Endothelial cell of umbilical vein (primary cell): ENCODE data around the gene S100Z. TPM values are rescaled to one million over a fixed set of nuclear protein-coding genes. Genes with fewer than 3 reads are reported as not detected.

ENCODE experiments used
- BruUV-seq: library from RNA; stranded (reverse); fragments of 400-500 nt; replicated peaks from 2 replicates; lab custom pipeline; 2021; lab: Mats Ljungman, UMichigan
- CTCF ChIA-PET: fragments of 300-600, 350-600 bp; sonication (Branson Sonifier 250); formaldehyde crosslinking; loops from one replicate; lab custom pipeline; 2021; ENCODE audit warnings: antibody characterized with exemption, inconsistent platforms; lab: Charles Lee
- POLR2A ChIA-PET: fragments of 300-600, 350-600 bp; sonication (Branson Sonifier 250); formaldehyde crosslinking; loops from one replicate; lab custom pipeline; 2021; ENCODE audit warnings: antibody characterized with exemption, inconsistent platforms; lab: Charles Lee
- DNase-seq: peaks from one replicate; pipeline ENCODE4 v3.0.0-alpha.2; 2011; ENCODE audit warnings: low read depth, low spot score
- FAIRE-seq: peaks from 2 replicates; lab custom pipeline; 2011; peaks lifted over from hg19 to GRCh38; lab: Jason Lieb, UNC
- H2AFZ ChIP-seq: 2 replicates; pipeline ENCODE4 v1.6.0; 2012; ENCODE audit warnings: low read depth, low read length, control low read depth, inconsistent platforms
- H3K27ac ChIP-seq: 2 replicates; pipeline ENCODE4 v1.5.1; 2011; ENCODE audit warnings: low read depth, mild to moderate bottlenecking, control low read depth, low read length, moderate library complexity; ENCODE audit not compliant: insufficient read depth
- H3K27me3 ChIP-seq, 2 experiments: 2 replicates each; pipeline versions ENCODE4 v1.6.0 to v1.6.1; 2011; ENCODE audit warnings: low read length in 2 of 2, mixed read lengths in 1 of 2; ENCODE audit not compliant: control insufficient read depth in 2 of 2, insufficient read depth in 2 of 2
- H3K36me3 ChIP-seq, 2 experiments: 2 replicates in 1 of 2; 3 replicates in 1 of 2; pipeline ENCODE4 v1.5.1; 2011; ENCODE audit warnings: low read length in 2 of 2, mild to moderate bottlenecking in 1 of 2, moderate library complexity in 1 of 2; ENCODE audit not compliant: control insufficient read depth in 2 of 2, insufficient read depth in 2 of 2; ENCODE audit errors: extremely low read depth in 1 of 2
- H3K4me1 ChIP-seq: 3 replicates; pipeline ENCODE4 v1.5.1; 2011; ENCODE audit warnings: mild to moderate bottlenecking, low read length; ENCODE audit not compliant: control insufficient read depth, insufficient read depth; ENCODE audit errors: extremely low read depth
- H3K4me2 ChIP-seq: 2 replicates; pipeline ENCODE4 v1.6.1; 2011; ENCODE audit warnings: low read length, control low read depth, mixed read lengths; ENCODE audit not compliant: insufficient read depth
- H3K4me3 ChIP-seq, 3 experiments: fragments of 200-600 bp in 1 of 3; sonication (generic), shearing (Covaris generic) in 1 of 3; replicated peaks in 1 of 3; 2 replicates each; pipeline ENCODE4 v1.5.1; 2011 to 2016; ENCODE audit warnings: control low read depth in 3 of 3, low read length in 3 of 3, mild to moderate bottlenecking in 2 of 3, inconsistent platforms in 1 of 3, low read depth in 1 of 3, moderate library complexity in 1 of 3; ENCODE audit not compliant: insufficient read depth in 1 of 3
- H3K79me2 ChIP-seq: 2 replicates; pipeline ENCODE4 v1.6.0; 2012; ENCODE audit warnings: low read length, inconsistent platforms; ENCODE audit not compliant: control insufficient read depth, insufficient read depth
- H3K9ac ChIP-seq: replicated peaks from 2 replicates; pipeline ENCODE3; 2011; ENCODE audit warnings: low read length, control low read depth; ENCODE audit not compliant: insufficient read depth; ENCODE audit errors: extremely low read depth
- H3K9me1 ChIP-seq: replicated peaks from 3 replicates; pipeline ENCODE4 v1.6.0; 2011; ENCODE audit warnings: mild to moderate bottlenecking, low read length; ENCODE audit not compliant: control insufficient read depth, insufficient read depth; ENCODE audit errors: extremely low read depth
- H3K9me3 ChIP-seq: replicated peaks from 2 replicates; pipeline ENCODE4 v1.5.1; 2012; ENCODE audit warnings: low read length, inconsistent platforms; ENCODE audit not compliant: control insufficient read depth, insufficient read depth
- H4K20me1 ChIP-seq: replicated peaks from 2 replicates; pipeline ENCODE3; 2011; ENCODE audit warnings: mild to moderate bottlenecking, low read length; ENCODE audit not compliant: control insufficient read depth, insufficient read depth; ENCODE audit errors: extremely low read depth
- CTCF ChIP-seq, 2 donors: IDR thresholded peaks; 1 replicate in 1 of 2; 2 replicates in 1 of 2; pipeline ENCODE4 v1.5.1; 2011; ENCODE audit warnings: low read length in 2 of 2, mild to moderate bottlenecking in 2 of 2, moderate library complexity in 2 of 2, control low read depth in 1 of 2, inconsistent platforms in 1 of 2, low read depth in 1 of 2; ENCODE audit not compliant: insufficient read depth in 1 of 2; ENCODE audit errors: extremely low read depth in 1 of 2
- EZH2 ChIP-seq: IDR thresholded peaks from 2 replicates; pipeline ENCODE4 v1.6.1; 2012; ENCODE audit warnings: borderline replicate concordance, low read depth, mild to moderate bottlenecking, moderate library complexity, low read length, inconsistent platforms; ENCODE audit not compliant: severe bottlenecking
- MYC ChIP-seq: IDR thresholded peaks from one replicate; pipeline ENCODE4 v1.6.1; 2011; ENCODE audit warnings: mild to moderate bottlenecking, low read depth, low read length
- POLR2A ChIP-seq: IDR thresholded peaks from 2 replicates; pipeline ENCODE4 v1.6.1; 2012; ENCODE audit warnings: low read depth, mild to moderate bottlenecking, control low read depth, low read length
- POLR2AphosphoS5 ChIP-seq: IDR thresholded peaks from 2 replicates; pipeline ENCODE4 v1.6.1; 2012; ENCODE audit warnings: low read depth, mild to moderate bottlenecking, control low read depth, low read length, moderate library complexity; ENCODE audit not compliant: insufficient read depth
- dilution Hi-C: fragments of 300-500 bp; cut with MboI; formaldehyde crosslinking; loops from one replicate; pipeline ENCODE4 v1.15.0; 2019; ENCODE audit warnings: low sequenced_read_pairs; ENCODE audit not compliant: extremely low pct_ligation_motif_present
- intact Hi-C: fragments of 100-400 bp; cut with micrococcal nuclease; formaldehyde crosslinking; loops from one replicate; pipeline ENCODE4 v1.10.0; 2022
- polyA plus RNA-seq, 4 experiments: library from polyadenylated mRNA; depleted of rRNA in 3 of 4; stranded (reverse) in 3 of 4; unstranded in 1 of 4; fragments of >200 nt; gene quantifications; 2 replicates each; pipeline versions ENCODE4 v1.2.1 to v1.2.3, GENCODE V29; 2011 to 2012; ENCODE audit warnings: missing spikeins in 1 of 4
- total RNA-seq: library from RNA; stranded (reverse); gene quantifications from 2 replicates; pipeline ENCODE4 v1.2.3, GENCODE V29; 2021

The S100Z gene
- total and polyA plus RNA-seq, 2 donors (not counting 3 experiments of a cell fraction or from before 2014, with no cell fraction given), result not detected

GRCh38 chr5:76867038-76867437 lies 17.2 kb downstream of the S100Z start:
- H3K79me2 ChIP-seq, result no peaks in the 10 kb centered on the region
- H3K4me1 ChIP-seq, result no peaks in the 10 kb centered on the region
- H3K4me3 ChIP-seq, result no peak overlapping the region
- H4K20me1 ChIP-seq, result no peaks in the 10 kb centered on the region
- DNase-seq (no peak), FAIRE-seq (no peak)
- CTCF ChIA-PET, result interaction anchor here (0.6 to 5.6 kb wide), 8 partner anchors 48 to 625 kb away, joined by 3 to 63 read pairs (median 8); partner anchors contain the start of genes F2RL1 and WDR41
- no peak for TF ChIP-seq MYC
- H3K9me3 ChIP-seq, result no peaks in the 10 kb centered on the region
- BruUV-seq, result no TSS peak
- H3K36me3 ChIP-seq, result no peaks in the 10 kb centered on the region
- no peak overlapping the region for H3K27ac ChIP-seq
- H3K27me3 ChIP-seq, result no peaks in the 10 kb centered on the region
- peak overlapping the region; percentile 58 for H2AFZ ChIP-seq
- intact Hi-C loops (loop anchor here (5.0 to 10.0 kb wide), 4 partner anchors 90 to 1288 kb away; partner anchors contain the start of gene OTP), dilution Hi-C loops (no loop called here)
- H3K4me2 ChIP-seq, result no peak overlapping the region
- POLR2A ChIA-PET, result no interaction called here
- no peaks in the 10 kb centered on the region for H3K9me1 ChIP-seq
- H3K9ac ChIP-seq, result no peak overlapping the region

DNA sequence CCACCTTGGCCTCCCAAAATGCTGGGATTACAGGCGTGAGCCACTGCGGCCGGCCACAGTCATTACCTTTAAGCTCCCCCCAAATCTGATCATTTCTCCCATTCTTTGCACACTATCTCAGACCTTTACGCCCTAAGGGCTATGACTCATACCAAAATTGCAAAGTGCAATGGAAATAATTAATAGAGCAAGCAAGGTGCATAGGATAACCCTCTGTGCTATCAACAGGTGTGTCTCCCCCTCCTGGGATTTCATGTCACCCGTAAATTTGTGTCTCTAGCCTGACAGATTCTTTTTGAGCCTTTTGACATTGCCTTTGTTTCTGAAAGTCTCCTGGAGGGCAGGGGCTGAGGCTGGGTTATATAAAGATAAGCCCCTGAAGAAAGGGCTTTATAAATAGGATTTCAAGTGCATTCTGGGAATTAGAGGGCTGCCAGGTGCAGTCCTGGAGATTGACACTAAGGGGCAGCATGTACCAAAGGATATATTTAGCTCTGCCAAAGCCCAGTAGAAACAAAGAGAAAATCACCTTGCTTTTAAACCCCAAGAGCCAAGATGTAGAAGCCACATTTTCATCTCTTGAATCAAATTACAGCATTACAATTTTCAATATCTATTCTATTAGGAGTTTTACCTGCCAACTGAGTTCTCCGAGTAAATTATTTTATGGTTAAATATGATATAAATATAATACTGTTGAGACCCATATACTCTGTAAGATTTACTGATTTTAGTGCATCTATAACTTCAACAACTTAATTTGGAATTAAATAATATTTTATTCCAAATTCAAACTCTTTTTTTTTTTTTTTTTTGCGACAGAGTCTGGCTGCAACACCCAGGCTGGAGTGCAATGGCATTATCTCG lies 18.2 kb downstream of the S100Z start:
- no peak overlapping the region for H3K4me2 ChIP-seq
- no peak overlapping the region for H3K27ac ChIP-seq
- H3K9me3 ChIP-seq, result no peaks in the 10 kb centered on the region
- intact Hi-C loops, result loop anchor here (1.0 to 10.0 kb wide), 9 partner anchors 89 to 1287 kb away; partner anchors contain the start of genes OTP and WDR41
- ChIA-PET POLR2A (no interaction called here), CTCF (interaction anchor here (0.6 to 5.6 kb wide), 23 partner anchors 9 to 1433 kb away, joined by 3 to 63 read pairs (median 4); partner anchors contain the start of genes AGGF1, F2RL1 and WDR41)
- no peaks in the 10 kb centered on the region for H3K79me2 ChIP-seq
- no TSS peak for BruUV-seq
- H3K4me3 ChIP-seq, result no peak overlapping the region
- peak; percentile 69 for FAIRE-seq
- peak overlapping the region; percentile 35 for H2AFZ ChIP-seq
- no peak overlapping the region for H3K9ac ChIP-seq
- dilution Hi-C loops, result no loop called here
- H3K36me3 ChIP-seq, result no peaks in the 10 kb centered on the region
- peak; percentile 86 for DNase-seq
- TF ChIP-seq POLR2A, result no peak
- no peak for TF ChIP-seq POLR2AphosphoS5
- TF ChIP-seq EZH2, result no peak
- TF ChIP-seq CTCF (IDR thresholded peaks at IDR 0.05; ENCODE audit: extremely low read depth in 1 of 2, insufficient read depth in 1 of 2, low read depth in 1 of 2, low read length in 2 of 2), result peak; percentile 71 to 79
- no peaks in the 10 kb centered on the region for H3K27me3 ChIP-seq
- no peaks in the 10 kb centered on the region for H4K20me1 ChIP-seq
- H3K4me1 ChIP-seq, result no peaks in the 10 kb centered on the region
- no peaks in the 10 kb centered on the region for H3K9me1 ChIP-seq
